ENCODE results near the gene PSMB4.

DNA sequence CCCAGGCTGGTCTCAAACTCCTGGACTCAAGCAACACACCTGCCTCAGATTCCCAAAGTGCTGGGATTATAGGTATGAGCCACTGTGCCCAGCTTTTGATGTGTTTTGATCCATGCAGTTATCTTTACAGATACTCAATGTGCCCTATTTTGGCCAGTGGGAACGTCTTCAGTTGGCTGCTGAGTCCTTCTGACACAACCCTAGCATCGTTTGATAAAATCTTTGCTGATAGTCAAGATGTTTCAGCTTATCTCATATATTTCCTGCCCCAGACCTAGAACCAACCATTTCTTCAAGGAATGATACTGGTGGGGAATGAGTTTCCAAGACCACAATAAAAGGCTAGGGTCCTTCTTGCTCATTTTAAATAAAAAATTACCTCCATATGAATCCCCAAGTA is 48.3 kb downstream of the PSMB4 start:
- TF ChIP-seq, protein P1, sequence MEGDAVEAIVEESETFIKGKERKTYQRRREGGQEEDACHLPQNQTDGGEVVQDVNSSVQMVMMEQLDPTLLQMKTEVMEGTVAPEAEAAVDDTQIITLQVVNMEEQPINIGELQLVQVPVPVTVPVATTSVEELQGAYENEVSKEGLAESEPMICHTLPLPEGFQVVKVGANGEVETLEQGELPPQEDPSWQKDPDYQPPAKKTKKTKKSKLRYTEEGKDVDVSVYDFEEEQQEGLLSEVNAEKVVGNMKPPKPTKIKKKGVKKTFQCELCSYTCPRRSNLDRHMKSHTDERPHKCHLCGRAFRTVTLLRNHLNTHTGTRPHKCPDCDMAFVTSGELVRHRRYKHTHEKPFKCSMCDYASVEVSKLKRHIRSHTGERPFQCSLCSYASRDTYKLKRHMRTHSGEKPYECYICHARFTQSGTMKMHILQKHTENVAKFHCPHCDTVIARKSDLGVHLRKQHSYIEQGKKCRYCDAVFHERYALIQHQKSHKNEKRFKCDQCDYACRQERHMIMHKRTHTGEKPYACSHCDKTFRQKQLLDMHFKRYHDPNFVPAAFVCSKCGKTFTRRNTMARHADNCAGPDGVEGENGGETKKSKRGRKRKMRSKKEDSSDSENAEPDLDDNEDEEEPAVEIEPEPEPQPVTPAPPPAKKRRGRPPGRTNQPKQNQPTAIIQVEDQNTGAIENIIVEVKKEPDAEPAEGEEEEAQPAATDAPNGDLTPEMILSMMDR (IDR thresholded peaks at IDR 0.05) = no peak
- TF ChIP-seq POLR2A (IDR thresholded peaks at IDR 0.05) (no peak), EP300 (IDR thresholded peaks at IDR 0.05) (no peak)

Measured in sigmoid colon (tissue), 4 donors.